Pancreas (tissue), 10 donors: ENCODE measurements around the gene SFT2D1. TPM values are rescaled to one million over a fixed set of nuclear protein-coding genes. Genes with fewer than 3 reads are reported as not detected.

Experiments used
- ATAC-seq, 4 donors: fragments of 200-7000 bp; cut with Tn5 transposase; one replicate each; pipeline versions ENCODE4 v1.8.0 to v1.9.1; 2020; ENCODE audit warnings: mild to moderate bottlenecking in 4 of 4, moderate library complexity in 4 of 4
- DNase-seq, 6 donors: peaks; one replicate each; pipeline ENCODE4 v3.0.0-alpha.2; 2020
- FAIRE-seq: peaks from 2 replicates; lab custom pipeline; 2012; peaks lifted over from hg19 to GRCh38; lab: Jason Lieb, UNC
- H3K27ac ChIP-seq, 4 donors: fragments of 200-600 bp; sonication (generic); 1 replicate in 3 of 4; 2 replicates in 1 of 4; pipeline versions ENCODE4 v1.5.0 to v1.8.0; 2020
- H3K27me3 ChIP-seq, 4 donors: fragments of 200-600 bp; one replicate each; pipeline ENCODE4 v1.8.0; 2021
- H3K36me3 ChIP-seq, 3 donors: fragments of 200-600 bp; sonication (generic) in 1 of 3; one replicate each; pipeline versions ENCODE4 v1.5.0 to v1.8.0; 2020 to 2021
- H3K4me1 ChIP-seq, 3 donors: fragments of 200-600 bp; one replicate each; pipeline ENCODE4 v1.8.0; 2021
- H3K4me3 ChIP-seq, 4 donors: fragments of 200-600 bp; sonication (generic) in 2 of 4; one replicate each; pipeline versions ENCODE4 v1.5.0 to v1.8.0; 2020 to 2021
- H3K9me3 ChIP-seq, 4 donors: fragments of 200-600 bp; one replicate each; pipeline ENCODE4 v1.8.0; 2021
- CTCF ChIP-seq, 4 donors: fragments of 200-600 bp; sonication (generic) in 3 of 4; IDR thresholded peaks; one replicate each; pipeline versions ENCODE4 v1.5.0 to v1.8.0; 2021; ENCODE audit warnings: antibody characterized with exemption in 4 of 4
- WGBS, 2 donors: extraction: QIAGEN DNeasy Blood & Tissue Kit; methylation state at CpG; one replicate each; pipeline ENCODE4 v1.1.7; 2013; 5-methylcytosine and 5-hydroxymethylcytosine counted together
- intact Hi-C, 3 donors: fragments of 100-400 bp; cut with DNase I; formaldehyde crosslinking; loops; one replicate each; pipeline versions ENCODE4 v1.11.1 to v1.14.2; 2022
- polyA plus RNA-seq, 2 donors: library from polyadenylated mRNA; stranded (reverse); fragments of 200-250 nt; gene quantifications; one replicate each; pipeline ENCODE4 v1.2.3, GENCODE V29; 2013
- total RNA-seq, 6 donors: library from RNA; stranded (reverse); fragmentation: NEBNext Ultra II Directional in 4 of 6; extraction: Animal tissue kit (Norgen Biotek cat#: 25700) in 4 of 6; gene quantifications; one replicate each; pipeline versions ENCODE4 v1.2.1 to v1.2.4, GENCODE V29; 2021 to 2023
- donor health status: healthy with polysubstance abuse.
- donor health status: DM: no; HTN: no; CAD: no; lungs with moderate emphysema.
- donor health status: DM: no; HTN: no; CAD: no.
- donor health status: control.
- donor health status: control.
- donor health status: Bipolar disorder and iron deficiency.
- donor health status: DM: yes; HTN: yes; CAD: no.
- donor health status: DM: no; HTN: no; CAD: no.
- donor health status: DM: no; HTN: no; CAD: no.
- donor health status: DM: yes; HTN: yes; CAD: no.

The SFT2D1 gene
- total and polyA plus RNA-seq, 8 donors = 14.5 to 38.9 (median 24.7) TPM

DNA sequence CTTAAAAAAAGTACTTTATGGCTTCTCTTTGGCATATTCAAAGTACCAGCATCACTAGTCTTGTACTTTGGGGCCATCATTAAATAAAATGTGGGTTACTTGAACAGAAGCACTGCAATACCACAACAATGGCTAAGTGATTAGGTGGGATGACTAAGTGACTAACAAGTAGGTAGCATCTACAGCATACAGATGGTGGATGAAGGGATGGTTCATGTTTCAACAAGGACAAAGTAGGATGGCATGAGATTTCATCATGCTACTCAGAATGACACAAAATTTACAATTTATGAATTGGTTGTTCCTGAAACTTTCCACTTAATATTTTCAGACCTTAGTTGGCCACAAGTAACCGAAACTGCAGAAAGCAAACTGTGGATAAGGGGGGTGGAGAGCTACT lies 32.7 kb upstream of the SFT2D1 start:
- ATAC-seq = no peak
- no peak for FAIRE-seq
- no peak for TF ChIP-seq CTCF (IDR thresholded peaks at IDR 0.05)
- Histone ChIP-seq H3K27ac (no peak overlapping the region), H3K36me3 (no peaks in the 10 kb centered on the region), H3K4me1 (peaks cover under 1 to 22% (median 11%) of the 10 kb centered on the region in 3 donors), H3K27me3 (no peaks in the 10 kb centered on the region), H3K4me3 (no peak overlapping the region), H3K9me3 (no peaks in the 10 kb centered on the region)
- intact Hi-C loops = no loop called here
- no peak for DNase-seq
- WGBS, 2 donors = 94 to 98% methylated on average over 1 of the region's 1 CpG

- Histone ChIP-seq H3K27ac (no peak overlapping the region), H3K36me3 (peaks cover 0 to 9% (median 3%) of the 10 kb centered on the region in 3 donors), H3K27me3 (no peaks in the 10 kb centered on the region), H3K4me1 (no peaks in the 10 kb centered on the region), H3K4me3 (no peak overlapping the region), H3K9me3 (no peaks in the 10 kb centered on the region)
- ATAC-seq = no peak
- FAIRE-seq = no peak
- whole genome bisulfite sequencing, 2 donors = 95 to 97% methylated on average over 3 of the region's 3 CpGs
- no peak for DNase-seq
- intact Hi-C loops = no loop called here
- TF ChIP-seq CTCF (IDR thresholded peaks at IDR 0.05) = no peak
Measured at GRCh38 chr6:166370489-166370888, 28.1 kb upstream of the SFT2D1 start.

DNA sequence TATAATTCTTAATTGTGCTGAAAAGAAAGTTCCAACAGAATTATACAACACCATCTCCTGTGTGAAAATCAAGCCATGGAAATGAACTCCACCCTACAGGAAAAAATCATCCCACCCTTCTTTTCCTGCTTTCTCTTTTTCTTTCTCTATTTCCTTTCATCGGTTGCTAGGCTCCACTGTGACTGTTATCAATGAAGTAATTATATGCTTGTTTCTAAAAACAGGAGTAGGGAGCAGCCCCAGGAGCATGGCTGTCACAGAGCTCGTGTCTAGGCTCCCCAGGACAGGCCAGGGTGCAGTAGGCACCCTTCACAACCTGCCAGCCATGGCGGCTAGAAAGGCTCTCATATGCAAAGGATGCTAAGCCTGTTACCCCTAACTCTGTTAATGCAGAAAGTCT lies 27.4 kb upstream of the SFT2D1 start:
- FAIRE-seq = no peak
- no peak for TF ChIP-seq CTCF (IDR thresholded peaks at IDR 0.05)
- Histone ChIP-seq H3K27ac (no peak overlapping the region), H3K4me1 (no peaks in the 10 kb centered on the region), H3K27me3 (no peaks in the 10 kb centered on the region), H3K36me3 (peaks cover 2 to 13% (median 3%) of the 10 kb centered on the region in 3 donors), H3K9me3 (no peaks in the 10 kb centered on the region), H3K4me3 (no peak overlapping the region)
- intact Hi-C loops = no loop called here
- 90 to 92% methylated on average over 3 of the region's 3 CpGs for WGBS, 2 donors
- no peak for DNase-seq
- no peak for ATAC-seq

DNA sequence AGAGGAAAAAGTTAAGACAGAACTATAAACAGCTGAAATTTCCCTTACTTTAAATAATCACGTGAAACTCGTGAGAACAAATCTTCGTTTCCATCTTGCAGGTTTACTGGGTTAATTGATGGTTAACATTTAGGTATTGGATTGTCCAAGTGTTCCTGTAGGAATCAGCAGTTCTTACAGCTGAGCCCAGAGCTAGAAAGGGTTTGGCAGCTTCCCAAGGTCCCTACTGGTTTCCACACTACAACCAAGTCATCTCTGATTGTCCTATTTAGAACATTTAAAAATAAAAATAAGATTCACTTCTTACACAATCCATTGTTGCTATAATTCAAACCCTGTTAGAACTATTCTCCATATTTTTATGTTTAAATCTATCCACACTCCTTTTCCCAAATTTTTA lies 24.6 kb upstream of the SFT2D1 start:
- H3K36me3 ChIP-seq = peaks cover 4 to 19% (median 10%) of the 10 kb centered on the region in 3 donors
- ATAC-seq (no peak), FAIRE-seq (no peak), DNase-seq (no peak)
- no peaks in the 10 kb centered on the region for H3K9me3 ChIP-seq
- intact Hi-C loops = no loop called here
- H3K27ac ChIP-seq = no peak overlapping the region
- H3K4me1 ChIP-seq = no peaks in the 10 kb centered on the region
- TF ChIP-seq CTCF (IDR thresholded peaks at IDR 0.05) = no peak
- no peak overlapping the region for H3K4me3 ChIP-seq
- H3K27me3 ChIP-seq = no peaks in the 10 kb centered on the region
- 94 to 97% methylated on average over 3 of the region's 3 CpGs for WGBS, 2 donors

GRCh38 chr6:166365806-166366205 lies 23.5 kb upstream of the SFT2D1 start:
- intact Hi-C loops = no loop called here
- no peak overlapping the region for H3K4me3 ChIP-seq
- no peak overlapping the region for H3K27ac ChIP-seq
- peaks cover 4 to 19% (median 10%) of the 10 kb centered on the region in 3 donors for H3K36me3 ChIP-seq
- no peak for TF ChIP-seq CTCF (IDR thresholded peaks at IDR 0.05)
- ATAC-seq (no peak), DNase-seq (no peak), FAIRE-seq (no peak)
- no peaks in the 10 kb centered on the region for H3K9me3 ChIP-seq
- 79 to 85% methylated on average over 6 of the region's 6 CpGs for WGBS, 2 donors
- H3K27me3 ChIP-seq = no peaks in the 10 kb centered on the region
- no peaks in the 10 kb centered on the region for H3K4me1 ChIP-seq
